Esophagus muscularis mucosa (tissue), 4 donors: Measurements from ENCODE around the gene RABIF. TPM values are rescaled to one million over a fixed set of nuclear protein-coding genes. Genes with fewer than 3 reads are reported as not detected.
"Not testable (repeated sequence)": the region's sequence is repeated elsewhere in the genome, so short reads cannot be mapped to it uniquely, and the experiment has no call there.

Experiments used
- DNase-seq: peaks from one replicate; pipeline ENCODE4 v3.0.0-alpha.2; 2017; ENCODE audit errors: extremely low spot score
- H3K27ac ChIP-seq, 4 donors: fragments of 200-600 bp; sonication (generic); replicated peaks in 1 of 4; 1 replicate in 3 of 4; 2 replicates in 1 of 4; pipeline ENCODE4 v1.5.1; 2016 to 2019; ENCODE audit warnings: mild to moderate bottlenecking in 1 of 4
- H3K27me3 ChIP-seq, 4 donors: fragments of 200-600 bp; sonication (generic); one replicate each; pipeline versions ENCODE4 v1.5.1 to v1.6.0; 2016 to 2019
- H3K36me3 ChIP-seq, 4 donors: fragments of 200-600 bp; sonication (generic); one replicate each; pipeline ENCODE4 v1.5.1; 2016 to 2019
- H3K4me1 ChIP-seq, 4 donors: fragments of 200-600 bp; sonication (generic); one replicate each; pipeline ENCODE4 v1.5.1; 2016 to 2019
- H3K4me3 ChIP-seq, 4 donors: fragments of 200-600 bp; sonication (generic); 1 replicate in 2 of 4; 2 replicates in 2 of 4; pipeline ENCODE4 v1.5.1; 2016 to 2019; ENCODE audit warnings: mild to moderate bottlenecking in 4 of 4, moderate library complexity in 1 of 4
- H3K9me3 ChIP-seq, 4 donors: fragments of 200-600 bp; sonication (generic); 1 replicate in 3 of 4; 2 replicates in 1 of 4; pipeline ENCODE4 v1.5.1; 2016 to 2019
- EP300 ChIP-seq: sonication (generic); formaldehyde crosslinking; IDR thresholded peaks from one replicate; pipeline ENCODE4 v1.6.1; 2017; ENCODE audit warnings: antibody characterized with exemption
- POLR2A ChIP-seq: fragments of 450-650 bp; IDR thresholded peaks from one replicate; pipeline ENCODE4 v1.6.1; 2017; ENCODE audit warnings: antibody characterized with exemption, moderate library complexity, mild to moderate bottlenecking, low read depth
- POLR2AphosphoS5 ChIP-seq, 2 donors: sonication (generic); formaldehyde crosslinking; IDR thresholded peaks; one replicate each; pipeline ENCODE4 v1.6.1; 2017; ENCODE audit warnings: antibody characterized with exemption in 2 of 2
- WGBS: methylation state at CpG from one replicate; pipeline ENCODE4 v1.1.5; 2018; 5-methylcytosine and 5-hydroxymethylcytosine counted together
- intact Hi-C: fragments of 100-400 bp; cut with DNase I; formaldehyde crosslinking; loops from one replicate; pipeline ENCODE4 v1.15.1; 2023
- total RNA-seq, 4 donors: library from RNA; depleted of rRNA; stranded (reverse); fragments of >200 nt; gene quantifications; one replicate each; pipeline versions ENCODE4 v1.1.0 to v1.2.1, GENCODE V29; 2016
- TF ChIP-seq, protein P1 (sequence below), 3 experiments: fragments of 200-600 bp in 2 of 3; fragments of 450-650 bp in 1 of 3; sonication (generic) in 2 of 3; IDR thresholded peaks; one replicate each; pipeline ENCODE4 v1.5.1; 2017 to 2019; ENCODE audit warnings: antibody characterized with exemption in 3 of 3, mild to moderate bottlenecking in 2 of 3, moderate library complexity in 1 of 3

RABIF gene
- total RNA-seq, 4 donors from 2014 or later, result 4.5 to 8.3 (median 6.9) TPM

DNA sequence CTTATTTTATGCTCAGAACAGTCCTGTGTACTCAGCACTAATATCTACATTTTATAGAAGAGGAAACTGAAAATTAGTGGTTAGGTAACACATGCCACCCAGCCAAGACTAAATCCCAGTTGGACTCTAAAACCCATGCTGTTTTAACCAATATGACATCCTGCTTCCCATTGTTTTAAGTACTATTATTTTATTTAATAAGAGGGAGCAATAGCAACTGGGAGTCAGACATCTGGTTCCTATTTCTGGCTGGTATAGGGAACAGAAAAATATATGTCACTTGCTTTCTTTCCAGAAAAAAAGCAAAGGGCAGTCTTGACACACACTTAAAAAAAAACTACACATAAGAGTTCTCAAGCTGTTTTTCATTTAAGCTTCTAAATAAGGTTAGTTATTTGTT is 26.2 kb upstream of the RABIF start:
- intact Hi-C loops, result no loop called here
- Histone ChIP-seq H3K36me3 (peaks cover 62 to 96% (median 91%) of the 10 kb centered on the region in 4 donors), H3K4me1 (no peaks in the 10 kb centered on the region), H3K4me3 (no peak overlapping the region), H3K9me3 (no peaks in the 10 kb centered on the region), H3K27me3 (no peaks in the 10 kb centered on the region), H3K27ac (no peak overlapping the region)
- TF ChIP-seq, protein P1, sequence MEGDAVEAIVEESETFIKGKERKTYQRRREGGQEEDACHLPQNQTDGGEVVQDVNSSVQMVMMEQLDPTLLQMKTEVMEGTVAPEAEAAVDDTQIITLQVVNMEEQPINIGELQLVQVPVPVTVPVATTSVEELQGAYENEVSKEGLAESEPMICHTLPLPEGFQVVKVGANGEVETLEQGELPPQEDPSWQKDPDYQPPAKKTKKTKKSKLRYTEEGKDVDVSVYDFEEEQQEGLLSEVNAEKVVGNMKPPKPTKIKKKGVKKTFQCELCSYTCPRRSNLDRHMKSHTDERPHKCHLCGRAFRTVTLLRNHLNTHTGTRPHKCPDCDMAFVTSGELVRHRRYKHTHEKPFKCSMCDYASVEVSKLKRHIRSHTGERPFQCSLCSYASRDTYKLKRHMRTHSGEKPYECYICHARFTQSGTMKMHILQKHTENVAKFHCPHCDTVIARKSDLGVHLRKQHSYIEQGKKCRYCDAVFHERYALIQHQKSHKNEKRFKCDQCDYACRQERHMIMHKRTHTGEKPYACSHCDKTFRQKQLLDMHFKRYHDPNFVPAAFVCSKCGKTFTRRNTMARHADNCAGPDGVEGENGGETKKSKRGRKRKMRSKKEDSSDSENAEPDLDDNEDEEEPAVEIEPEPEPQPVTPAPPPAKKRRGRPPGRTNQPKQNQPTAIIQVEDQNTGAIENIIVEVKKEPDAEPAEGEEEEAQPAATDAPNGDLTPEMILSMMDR (IDR thresholded peaks at IDR 0.05), result no peak
- TF ChIP-seq POLR2A, result no peak
- no peak for TF ChIP-seq EP300
- TF ChIP-seq POLR2AphosphoS5 (IDR thresholded peaks at IDR 0.05), result no peak
- DNase-seq, result no peak

DNA sequence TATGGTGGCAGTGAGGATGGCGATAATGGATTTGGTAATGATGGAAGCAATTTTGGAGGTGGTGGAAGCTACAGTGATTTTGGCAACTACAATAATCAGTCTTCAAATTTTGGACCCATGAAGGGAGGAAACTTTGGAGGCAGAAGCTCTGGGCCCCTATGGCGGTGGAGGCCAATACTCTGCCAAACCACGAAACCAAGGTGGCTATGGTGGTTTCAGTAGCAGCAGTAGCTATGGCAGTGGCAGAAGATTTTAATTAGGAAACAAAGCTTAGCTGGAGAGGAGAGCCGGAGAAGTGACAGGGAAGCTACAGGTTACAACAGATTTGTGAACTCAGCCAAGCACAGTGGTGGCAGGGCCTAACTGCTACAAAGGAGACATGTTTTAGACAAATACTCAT is 23.5 kb upstream of the RABIF start:
- peaks cover 77 to 100% (median 94%) of the 10 kb centered on the region in 4 donors for H3K36me3 ChIP-seq
- H3K4me3 ChIP-seq, H3K27me3 ChIP-seq, intact Hi-C loops, H3K4me1 ChIP-seq, DNase-seq, H3K27ac ChIP-seq, H3K9me3 ChIP-seq: not testable (repeated sequence)
- WGBS, result 88% methylated on average over 4 of the region's 4 CpGs

DNA sequence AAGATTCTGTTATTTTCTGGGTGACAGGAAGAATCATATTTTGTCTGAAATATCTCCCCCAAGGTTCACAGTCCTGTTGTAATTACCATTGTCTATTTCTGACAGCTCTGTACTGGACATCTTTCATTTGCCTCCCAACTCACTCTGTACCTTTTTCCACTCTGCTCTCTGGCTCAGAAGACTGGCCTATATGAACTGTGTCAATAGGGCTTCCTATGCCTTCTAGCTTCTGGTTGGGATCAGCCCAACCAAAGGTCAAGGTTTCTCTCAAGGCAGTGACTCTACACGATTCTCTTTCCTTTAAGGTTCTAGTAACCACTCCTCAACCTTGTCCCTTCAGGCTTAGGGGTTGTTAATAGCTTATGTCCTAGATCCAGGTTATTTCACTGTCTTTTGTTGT is 20.5 kb upstream of the RABIF start:
- Histone ChIP-seq H3K4me1 (no peaks in the 10 kb centered on the region), H3K27ac (no peak overlapping the region), H3K27me3 (no peaks in the 10 kb centered on the region), H3K36me3 (peaks cover 61 to 96% (median 87%) of the 10 kb centered on the region in 4 donors), H3K9me3 (no peaks in the 10 kb centered on the region), H3K4me3 (no peak overlapping the region)
- 61% methylated on average over 1 of the region's 1 CpG for WGBS
- TF ChIP-seq, protein P1 (IDR thresholded peaks at IDR 0.05), result no peak
- TF ChIP-seq POLR2A (no peak), POLR2AphosphoS5 (IDR thresholded peaks at IDR 0.05) (no peak)
- no peak for DNase-seq
- intact Hi-C loops, result no loop called here

DNA sequence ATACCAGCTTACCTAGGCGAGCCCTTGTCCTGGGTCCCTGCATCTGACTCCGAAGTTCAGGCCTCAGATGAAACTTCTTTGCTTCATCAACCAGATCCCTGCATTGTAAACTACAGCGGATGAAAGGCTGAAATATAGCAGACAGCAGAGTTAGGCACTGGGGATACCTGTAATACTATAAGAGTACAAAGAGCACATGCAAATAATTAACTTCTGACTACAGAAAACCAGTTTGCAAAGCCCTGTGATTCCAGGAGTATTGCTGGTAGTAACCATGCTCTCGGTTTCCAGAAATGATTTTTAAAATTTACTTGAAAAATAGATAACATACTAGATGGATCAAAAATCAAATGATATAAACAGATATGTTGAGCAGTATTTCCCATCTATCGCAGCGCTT is 20.0 kb upstream of the RABIF start:
- intact Hi-C loops, result no loop called here
- Histone ChIP-seq H3K36me3 (peaks cover 59 to 94% (median 87%) of the 10 kb centered on the region in 4 donors), H3K27me3 (no peaks in the 10 kb centered on the region), H3K4me1 (no peaks in the 10 kb centered on the region), H3K4me3 (no peak overlapping the region), H3K27ac (no peak overlapping the region), H3K9me3 (no peaks in the 10 kb centered on the region)
- WGBS, result 95% methylated on average over 6 of the region's 6 CpGs
- no peak for TF ChIP-seq POLR2AphosphoS5 (IDR thresholded peaks at IDR 0.05)
- TF ChIP-seq EP300, result no peak
- TF ChIP-seq, protein P1 (IDR thresholded peaks at IDR 0.05), result no peak
- TF ChIP-seq POLR2A, result no peak
- no peak for DNase-seq

DNA sequence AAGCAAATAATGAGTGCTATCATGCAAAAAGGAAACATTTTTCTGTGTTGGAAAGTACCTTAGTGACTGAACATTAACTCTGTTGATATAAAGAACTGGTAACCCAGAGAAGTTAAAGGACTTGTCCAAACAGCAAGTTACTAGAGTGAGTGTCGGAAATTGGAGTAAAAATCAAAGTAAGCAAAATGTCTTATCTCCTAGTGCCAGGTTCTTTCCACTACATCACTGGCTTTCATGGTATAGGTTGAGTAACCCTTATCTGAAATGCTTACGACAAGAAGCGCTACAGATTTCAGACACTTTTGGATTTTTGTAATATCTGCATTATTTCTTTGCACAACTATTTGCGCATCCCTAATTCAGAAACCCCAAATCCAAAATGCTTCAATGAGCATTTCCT is 16.4 kb upstream of the RABIF start:
- H3K27ac ChIP-seq, result no peak overlapping the region
- intact Hi-C loops, result no loop called here
- no peaks in the 10 kb centered on the region for H3K9me3 ChIP-seq
- 71% methylated on average over 4 of the region's 4 CpGs for WGBS
- H3K27me3 ChIP-seq, result no peaks in the 10 kb centered on the region
- DNase-seq, result no peak
- H3K4me1 ChIP-seq, result no peaks in the 10 kb centered on the region
- H3K4me3 ChIP-seq, result no peak overlapping the region
- H3K36me3 ChIP-seq, result peaks cover 49 to 87% (median 77%) of the 10 kb centered on the region in 4 donors
- TF ChIP-seq POLR2AphosphoS5 (IDR thresholded peaks at IDR 0.05) (no peak), EP300 (no peak), POLR2A (no peak)
- TF ChIP-seq, protein P1 (IDR thresholded peaks at IDR 0.05), result no peak

DNA sequence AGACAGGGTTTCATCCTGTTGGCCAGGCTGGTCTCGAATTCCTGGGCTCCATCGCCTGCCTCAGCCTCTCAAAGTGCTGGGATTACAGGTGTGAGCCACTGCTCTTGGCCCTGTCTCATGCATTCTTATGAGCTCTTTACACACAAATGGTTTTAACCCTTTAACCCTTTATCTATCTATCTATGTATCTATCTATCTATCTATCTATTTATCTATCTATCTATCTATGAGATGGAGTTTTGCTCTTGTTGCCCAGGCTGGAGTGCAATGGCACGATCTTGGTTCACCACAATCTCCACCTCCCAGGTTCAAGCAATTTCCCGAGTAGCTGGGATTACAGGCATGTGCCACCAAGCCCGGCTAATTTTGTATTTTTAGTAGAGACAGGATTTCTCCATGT is 14.9 kb upstream of the RABIF start:
- 91% methylated on average over 5 of the region's 5 CpGs for WGBS
- H3K4me3 ChIP-seq, DNase-seq, intact Hi-C loops, H3K27ac ChIP-seq, H3K27me3 ChIP-seq, H3K4me1 ChIP-seq, H3K9me3 ChIP-seq: not testable (repeated sequence)
- H3K36me3 ChIP-seq, result peaks cover 33 to 86% (median 76%) of the 10 kb centered on the region in 4 donors
